ENCODE data around the gene KCND2. TPM values are rescaled to one million over a fixed set of nuclear protein-coding genes. Genes with fewer than 3 reads are reported as not detected.

Gene KCND2
- total RNA-seq, 1 donor from 2014 or later: 0.46 TPM

- Mint-ChIP-seq H3K36me3 (ENCODE audit: unreplicated experiment) (peaks cover 5% of the 10 kb centered on the region), H3K27me3 (ENCODE audit: unreplicated experiment) (no peaks in the 10 kb centered on the region), H3K4me3 (ENCODE audit: unreplicated experiment) (no peak overlapping the region), H3K27ac (ENCODE audit: unreplicated experiment) (peak overlapping the region; percentile 82), H3K9me3 (ENCODE audit: unreplicated experiment) (peaks cover 11% of the 10 kb centered on the region), H3K4me1 (ENCODE audit: unreplicated experiment) (peaks cover 47% of the 10 kb centered on the region)
- TF ChIP-seq CTCF (IDR thresholded peaks at IDR 0.05): no peak
- no peak for DNase-seq (ENCODE audit: extremely low spot score, unreplicated experiment)
Observed at GRCh38 chr7:120793213-120793936, 520.4 kb downstream of the KCND2 start.

GRCh38 chr7:120794106-120794729, 521.2 kb downstream of the KCND2 start:
- peaks cover 8% of the 10 kb centered on the region for H3K36me3 Mint-ChIP-seq (ENCODE audit: unreplicated experiment)
- peaks cover 47% of the 10 kb centered on the region for H3K4me1 Mint-ChIP-seq (ENCODE audit: unreplicated experiment)
- peaks cover 11% of the 10 kb centered on the region for H3K9me3 Mint-ChIP-seq (ENCODE audit: unreplicated experiment)
- no peaks in the 10 kb centered on the region for H3K27me3 Mint-ChIP-seq (ENCODE audit: unreplicated experiment)
- no peak for DNase-seq (ENCODE audit: extremely low spot score, unreplicated experiment)
- peak overlapping the region; percentile 14 for H3K4me3 Mint-ChIP-seq (ENCODE audit: unreplicated experiment)
- TF ChIP-seq CTCF (IDR thresholded peaks at IDR 0.05): no peak
- H3K27ac Mint-ChIP-seq (ENCODE audit: unreplicated experiment): peak overlapping the region; percentile 92

- DNase-seq (ENCODE audit: extremely low spot score, unreplicated experiment): no peak
- peaks cover 11% of the 10 kb centered on the region for H3K36me3 Mint-ChIP-seq (ENCODE audit: unreplicated experiment)
- TF ChIP-seq CTCF (IDR thresholded peaks at IDR 0.05): no peak
- H3K9me3 Mint-ChIP-seq (ENCODE audit: unreplicated experiment): peaks cover 11% of the 10 kb centered on the region
- H3K4me1 Mint-ChIP-seq (ENCODE audit: unreplicated experiment): peaks cover 33% of the 10 kb centered on the region
- H3K27ac Mint-ChIP-seq (ENCODE audit: unreplicated experiment): no peak overlapping the region
- no peaks in the 10 kb centered on the region for H3K27me3 Mint-ChIP-seq (ENCODE audit: unreplicated experiment)
- H3K4me3 Mint-ChIP-seq (ENCODE audit: unreplicated experiment): no peak overlapping the region
Observed at GRCh38 chr7:120797026-120797645, 524.2 kb downstream of the KCND2 start.

GRCh38 chr7:120799147-120799546, 526.2 kb downstream of the KCND2 start:
- peaks cover 16% of the 10 kb centered on the region for H3K36me3 Mint-ChIP-seq (ENCODE audit: unreplicated experiment)
- peaks cover 11% of the 10 kb centered on the region for H3K9me3 Mint-ChIP-seq (ENCODE audit: unreplicated experiment)
- DNase-seq (ENCODE audit: extremely low spot score, unreplicated experiment): no peak
- no peak overlapping the region for H3K4me3 Mint-ChIP-seq (ENCODE audit: unreplicated experiment)
- no peak overlapping the region for H3K27ac Mint-ChIP-seq (ENCODE audit: unreplicated experiment)
- H3K4me1 Mint-ChIP-seq (ENCODE audit: unreplicated experiment): peaks cover 19% of the 10 kb centered on the region
- no peaks in the 10 kb centered on the region for H3K27me3 Mint-ChIP-seq (ENCODE audit: unreplicated experiment)
- TF ChIP-seq CTCF (IDR thresholded peaks at IDR 0.05): no peak

All from osteocyte (in vitro differentiated cells).